IgD-negative memory B cell (primary cell): Measurements from ENCODE around the gene MSLN. TPM values are rescaled to one million over a fixed set of nuclear protein-coding genes. Genes with fewer than 3 reads are reported as not detected.
A peak's percentile ranks its signal among the peaks of the same experiment; 100 is the strongest.
"Not testable (repeated sequence)": the region's sequence is repeated elsewhere in the genome, so short reads cannot be mapped to it uniquely, and the experiment has no call there.

Experiments
- H3K27ac Mint-ChIP-seq, 3 donors: one replicate each; pipeline ENCODE4 v1.8.0; 2020 to 2022; ENCODE audit warnings: mild to moderate bottlenecking in 3 of 3, mixed read lengths in 3 of 3, moderate library complexity in 1 of 3
- H3K27me3 Mint-ChIP-seq: one replicate; pipeline ENCODE4 v1.8.0; 2021; ENCODE audit warnings: mixed read lengths
- H3K36me3 Mint-ChIP-seq: one replicate; pipeline ENCODE4 v1.8.0; 2020; ENCODE audit warnings: mild to moderate bottlenecking, mixed read lengths
- H3K4me1 Mint-ChIP-seq, 3 donors: one replicate each; pipeline ENCODE4 v1.8.0; 2020 to 2022; ENCODE audit warnings: mixed read lengths in 3 of 3, mild to moderate bottlenecking in 1 of 3
- H3K4me3 Mint-ChIP-seq, 4 donors: one replicate each; pipeline ENCODE4 v1.8.0; 2020 to 2022; ENCODE audit warnings: mild to moderate bottlenecking in 4 of 4, mixed read lengths in 4 of 4, moderate library complexity in 3 of 4
- H3K9me3 Mint-ChIP-seq, 3 donors: one replicate each; pipeline ENCODE4 v1.8.0; 2020 to 2021; ENCODE audit warnings: mixed read lengths in 3 of 3, mild to moderate bottlenecking in 1 of 3
- polyA plus RNA-seq: library from polyadenylated mRNA; unstranded; fragments of 300-500 nt; fragmentation: Illumina TruSeq; gene quantifications from one replicate; pipeline ENCODE4 v1.2.3, GENCODE V29; 2021

Gene MSLN
- polyA plus RNA-seq, 1 donor from 2014 or later: not detected

GRCh38 chr16:752007-752312 is 8.6 kb upstream of the MSLN start:
- Mint-ChIP-seq H3K36me3 (no peaks in the 10 kb centered on the region), H3K27me3 (peaks cover 4% of the 10 kb centered on the region), H3K4me1 (peaks cover 0 to 3% (median 1%) of the 10 kb centered on the region in 3 donors), H3K4me3 (no peak overlapping the region), H3K9me3 (peaks cover 0 to 4% (median 3%) of the 10 kb centered on the region in 3 donors), H3K27ac (no peak overlapping the region)

GRCh38 chr16:754121-754607 is 6.4 kb upstream of the MSLN start:
- H3K36me3 Mint-ChIP-seq, H3K27me3 Mint-ChIP-seq, H3K9me3 Mint-ChIP-seq, H3K27ac Mint-ChIP-seq, H3K4me3 Mint-ChIP-seq, H3K4me1 Mint-ChIP-seq: not testable (repeated sequence)

- no peak overlapping the region for H3K27ac Mint-ChIP-seq
- H3K36me3 Mint-ChIP-seq: peaks cover 2% of the 10 kb centered on the region
- H3K4me3 Mint-ChIP-seq: no peak overlapping the region
- peaks cover 0 to 4% (median 3%) of the 10 kb centered on the region in 3 donors for H3K9me3 Mint-ChIP-seq
- peaks cover 8% of the 10 kb centered on the region for H3K27me3 Mint-ChIP-seq
- H3K4me1 Mint-ChIP-seq: peaks cover 0 to 5% (median 0%) of the 10 kb centered on the region in 3 donors
These were observed 5.9 kb upstream of the MSLN start for GRCh38 chr16:754656-755055.

- H3K36me3 Mint-ChIP-seq: peaks cover 2% of the 10 kb centered on the region
- H3K9me3 Mint-ChIP-seq: peaks cover 0 to 4% (median 3%) of the 10 kb centered on the region in 3 donors
- peaks cover 8% of the 10 kb centered on the region for H3K27me3 Mint-ChIP-seq
- no peak overlapping the region for H3K4me3 Mint-ChIP-seq
- H3K27ac Mint-ChIP-seq: peak overlapping the region in 1 of 3 donors; percentile 47
- H3K4me1 Mint-ChIP-seq: peaks cover 0 to 5% (median 0%) of the 10 kb centered on the region in 3 donors
These were observed 4.1 kb upstream of the MSLN start for GRCh38 chr16:756428-756827.

- H3K36me3 Mint-ChIP-seq: peaks cover 2% of the 10 kb centered on the region
- peaks cover 0 to 4% (median 3%) of the 10 kb centered on the region in 3 donors for H3K9me3 Mint-ChIP-seq
- H3K27ac Mint-ChIP-seq: no peak overlapping the region
- H3K4me3 Mint-ChIP-seq: no peak overlapping the region
- H3K4me1 Mint-ChIP-seq: peaks cover 0 to 5% (median 0%) of the 10 kb centered on the region in 3 donors
- peaks cover 9% of the 10 kb centered on the region for H3K27me3 Mint-ChIP-seq
These were observed 1.2 kb upstream of the MSLN start for GRCh38 chr16:759110-759910.

GRCh38 chr16:760065-760464 is 469 bp upstream of the MSLN start:
- H3K4me3 Mint-ChIP-seq: no peak overlapping the region
- H3K27ac Mint-ChIP-seq: no peak overlapping the region
- H3K9me3 Mint-ChIP-seq: peaks cover 0 to 4% (median 3%) of the 10 kb centered on the region in 3 donors
- peaks cover 6% of the 10 kb centered on the region for H3K27me3 Mint-ChIP-seq
- peaks cover 0 to 2% (median 0%) of the 10 kb centered on the region in 3 donors for H3K4me1 Mint-ChIP-seq
- H3K36me3 Mint-ChIP-seq: peaks cover 2% of the 10 kb centered on the region

GRCh38 chr16:761625-762513 is 1.3 kb downstream of the MSLN start:
- H3K36me3 Mint-ChIP-seq: peaks cover 2% of the 10 kb centered on the region

GRCh38 chr16:762595-763268 is 2.2 kb downstream of the MSLN start:
- Mint-ChIP-seq H3K27me3 (peaks cover 3% of the 10 kb centered on the region), H3K4me3 (no peak overlapping the region), H3K9me3 (no peaks in the 10 kb centered on the region), H3K36me3 (no peaks in the 10 kb centered on the region), H3K4me1 (no peaks in the 10 kb centered on the region), H3K27ac (peak overlapping the region in 1 of 3 donors; percentile 76)

More at GRCh38 chr16:761625-762513, 1.3 kb downstream of the MSLN start:
- Mint-ChIP-seq H3K4me1 (peaks cover 0 to 2% (median 0%) of the 10 kb centered on the region in 3 donors), H3K4me3 (peak overlapping the region in 1 of 4 donors; percentile 52), H3K9me3 (no peaks in the 10 kb centered on the region), H3K27ac (no peak overlapping the region), H3K27me3 (peaks cover 6% of the 10 kb centered on the region)

- peaks cover 2% of the 10 kb centered on the region for H3K27me3 Mint-ChIP-seq
- H3K36me3 Mint-ChIP-seq: no peaks in the 10 kb centered on the region
- no peaks in the 10 kb centered on the region for H3K4me1 Mint-ChIP-seq
These were observed 3.0 kb downstream of the MSLN start for GRCh38 chr16:763369-764183.

GRCh38 chr16:764184-764750 is 3.7 kb downstream of the MSLN start:
- no peaks in the 10 kb centered on the region for H3K36me3 Mint-ChIP-seq
- no peak overlapping the region for H3K27ac Mint-ChIP-seq
- H3K4me1 Mint-ChIP-seq: no peaks in the 10 kb centered on the region
- H3K4me3 Mint-ChIP-seq: no peak overlapping the region
- peaks cover 2% of the 10 kb centered on the region for H3K27me3 Mint-ChIP-seq
- no peaks in the 10 kb centered on the region for H3K9me3 Mint-ChIP-seq

More at GRCh38 chr16:763369-764183, 3.0 kb downstream of the MSLN start:
- Mint-ChIP-seq H3K9me3 (no peaks in the 10 kb centered on the region), H3K4me3 (no peak overlapping the region), H3K27ac (no peak overlapping the region)

GRCh38 chr16:764848-765487 is 4.4 kb downstream of the MSLN start:
- Mint-ChIP-seq H3K27me3 (peaks cover 2% of the 10 kb centered on the region), H3K36me3 (no peaks in the 10 kb centered on the region), H3K9me3 (no peaks in the 10 kb centered on the region), H3K4me1 (no peaks in the 10 kb centered on the region), H3K27ac (no peak overlapping the region), H3K4me3 (no peak overlapping the region)

GRCh38 chr16:765488-765865 is 4.9 kb downstream of the MSLN start:
- no peaks in the 10 kb centered on the region for H3K36me3 Mint-ChIP-seq
- no peaks in the 10 kb centered on the region for H3K4me1 Mint-ChIP-seq
- H3K27me3 Mint-ChIP-seq: peaks cover 2% of the 10 kb centered on the region
- no peak overlapping the region for H3K27ac Mint-ChIP-seq
- H3K9me3 Mint-ChIP-seq: no peaks in the 10 kb centered on the region
- no peak overlapping the region for H3K4me3 Mint-ChIP-seq

GRCh38 chr16:766008-766819 is 5.7 kb downstream of the MSLN start:
- H3K27me3 Mint-ChIP-seq: peaks cover 2% of the 10 kb centered on the region
- no peaks in the 10 kb centered on the region for H3K9me3 Mint-ChIP-seq
- no peaks in the 10 kb centered on the region for H3K4me1 Mint-ChIP-seq
- no peak overlapping the region for H3K4me3 Mint-ChIP-seq
- H3K36me3 Mint-ChIP-seq: no peaks in the 10 kb centered on the region
- H3K27ac Mint-ChIP-seq: no peak overlapping the region
